Right kidney (tissue), 1 donor: ENCODE measurements around the gene ASIP.
A peak's percentile ranks its signal among the peaks of the same experiment; 100 is the strongest.

Source experiments
- DNase-seq: peaks from one replicate; pipeline ENCODE4 v3.0.0-alpha.2; 2016

The ASIP gene

GRCh38 chr20:34311118-34312023 is 70.1 kb downstream of the ASIP start:
- peak; percentile 40 for DNase-seq

- no peak for DNase-seq
Observed at GRCh38 chr20:34312024-34312460, 70.8 kb downstream of the ASIP start.

DNA sequence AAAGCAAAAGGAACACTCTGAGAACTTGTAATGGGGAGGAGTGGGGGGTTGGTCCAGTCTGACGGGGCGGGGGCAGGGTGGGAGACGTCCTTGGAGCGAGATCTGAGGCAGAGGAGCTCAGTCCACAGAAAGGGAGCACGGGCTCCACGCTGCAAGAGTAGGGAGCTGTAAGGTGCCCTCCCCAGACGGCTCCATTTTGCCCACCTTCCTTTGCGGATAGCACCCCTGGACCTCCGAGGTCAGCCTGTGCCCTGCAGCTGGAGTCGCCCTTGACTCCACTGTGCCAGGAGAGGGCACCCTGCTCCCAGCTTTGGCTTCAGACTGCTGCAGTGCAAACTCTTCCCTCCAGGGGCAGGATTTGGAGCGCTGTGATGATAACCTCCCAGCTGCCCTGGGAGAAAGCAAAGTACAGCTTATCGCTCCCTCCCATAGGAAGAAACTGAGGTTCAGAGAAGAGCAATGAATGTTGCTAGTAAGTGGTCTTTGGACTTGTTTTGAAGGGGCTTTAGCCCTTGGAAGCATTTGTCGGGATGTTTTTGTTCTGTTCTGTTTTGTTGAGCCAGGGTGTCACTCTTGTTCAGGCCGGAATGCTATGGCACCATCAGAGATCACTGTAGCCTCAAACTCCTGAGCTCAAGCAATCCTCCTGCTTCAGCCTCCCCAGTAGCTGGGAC is 71.5 kb downstream of the ASIP start:
- DNase-seq, result peak; percentile 74

DNA sequence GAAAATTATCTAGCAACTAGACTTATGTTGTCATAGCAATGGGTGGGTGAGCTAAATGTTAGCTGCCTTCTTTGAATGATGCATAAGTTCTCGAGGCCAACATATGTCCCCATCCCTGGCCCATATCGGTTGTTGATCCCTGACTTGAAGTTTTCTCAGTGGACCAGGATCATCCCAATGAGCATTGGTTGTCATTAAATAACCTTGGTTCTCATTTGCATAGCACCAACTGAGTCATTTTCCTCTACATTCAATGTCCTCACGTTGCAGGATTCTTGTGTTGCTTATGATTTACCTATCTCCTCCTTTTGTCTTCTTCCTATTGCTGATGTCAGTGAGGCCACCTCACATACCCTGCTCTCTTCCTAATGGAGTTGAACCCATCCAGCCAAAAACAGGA is 74.0 kb downstream of the ASIP start:
- no peak for DNase-seq

DNA sequence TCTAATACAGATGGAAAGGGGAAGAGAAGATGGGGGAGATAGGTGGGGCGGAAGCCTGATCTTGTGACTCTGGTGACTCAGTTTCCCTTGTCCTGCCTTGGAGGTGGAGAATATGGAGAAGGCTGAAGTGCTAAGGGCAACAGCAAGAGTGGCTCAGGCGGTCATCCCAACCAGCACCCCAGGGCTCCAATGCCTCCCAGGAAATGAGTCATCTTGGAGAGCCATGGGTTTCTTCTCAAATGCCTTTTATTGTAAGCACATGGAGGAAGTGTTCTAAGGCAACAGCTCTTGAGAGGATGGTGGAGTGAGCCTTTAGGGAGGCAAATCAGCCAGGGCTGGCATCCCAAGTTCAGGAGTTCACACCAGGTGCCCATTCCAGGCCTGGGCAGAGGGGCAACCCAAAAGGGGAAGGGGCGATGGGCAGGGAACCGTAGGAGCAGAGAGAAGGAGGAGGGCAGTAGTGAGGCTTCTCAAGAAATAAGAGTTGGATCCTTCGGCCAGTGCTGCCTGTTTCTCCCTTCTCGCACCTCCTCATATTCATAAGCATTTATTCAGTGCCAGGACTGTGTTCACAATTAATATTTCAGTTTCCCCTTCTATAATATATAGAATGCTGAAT is 75.1 kb downstream of the ASIP start:
- no peak for DNase-seq
